HCT116 (cell line): ENCODE results near the gene ACO2. TPM values are rescaled to one million over a fixed set of nuclear protein-coding genes. Genes with fewer than 3 reads are reported as not detected.

ENCODE experiments used
- ATAC-seq: fragments of 200-7000 bp; cut with Tn5 transposase; 2 replicates; pipeline ENCODE4 v1.9.1; 2020; ENCODE audit warnings: mild to moderate bottlenecking, moderate library complexity
- BruUV-seq: library from RNA; stranded (reverse); fragments of 400-500 nt; replicated peaks from 2 replicates; lab custom pipeline; 2021; lab: Mats Ljungman, UMichigan
- CTCF ChIA-PET: fragments of 300-600 bp; sonication (Branson Sonifier 250); formaldehyde crosslinking; loops from one replicate; lab custom pipeline; 2021; ENCODE audit warnings: antibody characterized with exemption; lab: Charles Lee
- POLR2A ChIA-PET: fragments of 300-600, 350-600 bp; sonication (Branson Sonifier 250); formaldehyde crosslinking; loops from one replicate; lab custom pipeline; 2021; ENCODE audit warnings: antibody characterized with exemption; lab: Charles Lee
- RAD21 ChIA-PET, 2 experiments: fragments of 300-600 bp; sonication (Branson Sonifier 250); formaldehyde crosslinking; loops; one replicate each; lab custom pipeline; 2023; ENCODE audit warnings: low total read pairs in 2 of 2; ENCODE audit not compliant: uncharacterized antibody in 2 of 2, unreplicated experiment in 2 of 2, low non-redundant PET in 1 of 2; lab: Charles Lee
- DNase-seq: peaks from one replicate; pipeline ENCODE4 v3.0.0-alpha.2; 2010; ENCODE audit warnings: low read depth, low spot score
- H2AFZ ChIP-seq: fragments of 200-600 bp; shearing (Covaris generic), sonication (generic); 2 replicates; pipeline ENCODE4 v1.6.1; 2017; ENCODE audit warnings: low read depth, mixed run types, mixed read lengths, antibody characterized with exemption, low read length; ENCODE audit not compliant: poor library complexity, severe bottlenecking
- H3K27ac ChIP-seq: 2 replicates; pipeline ENCODE4 v1.5.1; 2012; ENCODE audit warnings: low read depth, low read length
- H3K27me3 ChIP-seq: fragments of 200-600 bp; sonication (generic); 2 replicates; pipeline ENCODE4 v1.6.1; 2016; ENCODE audit warnings: mixed run types, low read length, mixed read lengths; ENCODE audit not compliant: insufficient read depth
- H3K36me3 ChIP-seq, 2 experiments: fragments of 200-500 bp in 1 of 2; fragments of 200-600 bp in 1 of 2; sonication (Bioruptor generic) in 1 of 2; sonication (generic) in 1 of 2; 2 replicates each; pipeline versions ENCODE4 v1.5.1 to v1.6.1; 2014 to 2016; ENCODE audit warnings: low read length in 2 of 2, inconsistent platforms in 1 of 2, mixed read lengths in 1 of 2, mixed run types in 1 of 2; ENCODE audit not compliant: insufficient read depth in 2 of 2, control insufficient read depth in 1 of 2
- H3K4me1 ChIP-seq, 2 experiments: fragments of 200-600 bp in 1 of 2; sonication (generic) in 1 of 2; 2 replicates each; pipeline versions ENCODE4 v1.5.1 to v1.6.1; 2012 to 2017; ENCODE audit warnings: low read length in 2 of 2, inconsistent platforms in 1 of 2, mild to moderate bottlenecking in 1 of 2, mixed read lengths in 1 of 2, mixed run types in 1 of 2, moderate library complexity in 1 of 2; ENCODE audit not compliant: insufficient read depth in 2 of 2, control insufficient read depth in 1 of 2
- H3K4me2 ChIP-seq: fragments of 200-600 bp; sonication (generic); 2 replicates; pipeline ENCODE4 v1.6.1; 2017; ENCODE audit warnings: mixed run types, low read length, mixed read lengths
- H3K4me3 ChIP-seq, 2 experiments: fragments of 200-600 bp in 1 of 2; sonication (generic) in 1 of 2; replicated peaks in 1 of 2; 2 replicates each; pipeline ENCODE4 v1.5.1; 2011 to 2016; ENCODE audit warnings: low read length in 2 of 2, control low read depth in 1 of 2, low read depth in 1 of 2, mild to moderate bottlenecking in 1 of 2, mixed read lengths in 1 of 2, mixed run types in 1 of 2
- H3K79me2 ChIP-seq: fragments of 200-600 bp; sonication (generic); 2 replicates; pipeline ENCODE4 v1.6.1; 2017; ENCODE audit warnings: mild to moderate bottlenecking, mixed run types, low read length, moderate library complexity, mixed read lengths; ENCODE audit not compliant: insufficient read depth
- H3K9ac ChIP-seq: fragments of 200-600 bp; sonication (generic); 2 replicates; pipeline ENCODE4 v1.6.1; 2016; ENCODE audit warnings: low read length, mixed read lengths
- H3K9me2 ChIP-seq: fragments of 200-600 bp; sonication (generic), shearing (Covaris generic); 2 replicates; pipeline ENCODE4 v1.6.1; 2017; ENCODE audit warnings: mixed run types, mild to moderate bottlenecking, moderate library complexity; ENCODE audit not compliant: insufficient read depth
- H3K9me3 ChIP-seq, 2 experiments: fragments of 200-500 bp in 1 of 2; fragments of 200-600 bp in 1 of 2; sonication (Bioruptor generic) in 1 of 2; sonication (generic) in 1 of 2; 2 replicates each; pipeline ENCODE4 v1.6.1; 2014 to 2017; ENCODE audit warnings: low read length in 2 of 2, mixed read lengths in 2 of 2, inconsistent platforms in 1 of 2, low read depth in 1 of 2, mild to moderate bottlenecking in 1 of 2, mixed run types in 1 of 2, moderate library complexity in 1 of 2; ENCODE audit not compliant: control insufficient read depth in 1 of 2, insufficient read depth in 1 of 2
- H4K20me1 ChIP-seq: fragments of 200-600 bp; sonication (generic), shearing (Covaris generic); 2 replicates; pipeline ENCODE4 v1.6.1; 2017; ENCODE audit warnings: mixed run types, mild to moderate bottlenecking, moderate library complexity; ENCODE audit not compliant: insufficient read depth
- ATF3 ChIP-seq: IDR thresholded peaks from 2 replicates; pipeline ENCODE4 v1.6.1; 2012
- CBX3 ChIP-seq: IDR thresholded peaks from 2 replicates; pipeline ENCODE4 v1.6.1; 2012; ENCODE audit warnings: low read depth
- CEBPB ChIP-seq: IDR thresholded peaks from 2 replicates; pipeline ENCODE4 v1.6.1; 2012; ENCODE audit warnings: low read depth
- CTCF ChIP-seq, 3 experiments: fragments of 200-600 bp in 1 of 3; sonication (generic) in 1 of 3; IDR thresholded peaks in 2 of 3; conservative IDR thresholded peaks in 1 of 3; 2 replicates each; pipeline ENCODE4 v1.5.1; 2012 to 2017; ENCODE audit warnings: low read depth in 2 of 3, low read length in 2 of 3, antibody characterized with exemption in 1 of 3, borderline replicate concordance in 1 of 3, control low read depth in 1 of 3, mild to moderate bottlenecking in 1 of 3, mixed read lengths in 1 of 3, mixed run types in 1 of 3, moderate library complexity in 1 of 3; ENCODE audit not compliant: insufficient read depth in 1 of 3
- EGR1 ChIP-seq: IDR thresholded peaks from 2 replicates; pipeline ENCODE4 v1.6.1; 2012; ENCODE audit warnings: low read depth
- ELF1 ChIP-seq: IDR thresholded peaks from 2 replicates; pipeline ENCODE4 v1.6.1; 2012; ENCODE audit warnings: low read depth, borderline replicate concordance
- EZH2 ChIP-seq: fragments of 200-600 bp; sonication (generic); IDR thresholded peaks from 2 replicates; pipeline ENCODE4 v1.6.1; 2017; ENCODE audit warnings: antibody characterized with exemption, mixed run types
- EZH2phosphoT487 ChIP-seq: fragments of 200-600 bp; IDR thresholded peaks from 2 replicates; pipeline ENCODE4 v1.6.1; 2018; ENCODE audit warnings: antibody characterized with exemption, borderline replicate concordance
- FOSL1 ChIP-seq: IDR thresholded peaks from 2 replicates; pipeline ENCODE4 v1.6.1; 2012; ENCODE audit warnings: low read depth
- JUND ChIP-seq: IDR thresholded peaks from 2 replicates; pipeline ENCODE4 v1.6.1; 2012
- MAX ChIP-seq: IDR thresholded peaks from 2 replicates; pipeline ENCODE4 v1.6.1; 2012
- POLR2A ChIP-seq: IDR thresholded peaks from 2 replicates; pipeline ENCODE4 v1.7.0; 2011; ENCODE audit warnings: borderline replicate concordance; ENCODE audit not compliant: insufficient read depth, insufficient read length; ENCODE audit errors: extremely low read depth
- RAD21 ChIP-seq: IDR thresholded peaks from 2 replicates; pipeline ENCODE4 v1.6.1; 2012; ENCODE audit warnings: low read depth, mild to moderate bottlenecking
- SP1 ChIP-seq: IDR thresholded peaks from 2 replicates; pipeline ENCODE4 v1.6.1; 2012; ENCODE audit warnings: low read depth
- SRF ChIP-seq: IDR thresholded peaks from 2 replicates; pipeline ENCODE4 v1.6.1; 2012; ENCODE audit warnings: low read depth
- ZFX ChIP-seq: fragments of 450-650 bp; IDR thresholded peaks from 2 replicates; pipeline ENCODE4 v1.6.1; 2017
- ZNF274 ChIP-seq: fragments of 200-500 bp; sonication (Bioruptor generic); IDR thresholded peaks from 2 replicates; pipeline ENCODE4 v1.6.1; 2014; ENCODE audit warnings: mild to moderate bottlenecking, low read depth, low read length, inconsistent platforms
- intact Hi-C: fragments of 100-400 bp; cut with micrococcal nuclease; formaldehyde crosslinking; loops from 2 replicates; pipeline ENCODE4 v1.10.0; 2022
- total RNA-seq: library from RNA; stranded (reverse); gene quantifications from one replicate; pipeline ENCODE4 v1.2.1, GENCODE V29; 2021; ENCODE audit not compliant: unreplicated experiment

Gene ACO2
- total RNA-seq, 1 experiment from 2014 or later: 108 TPM

- Histone ChIP-seq H3K36me3 (no peaks in the 10 kb centered on the region), H3K79me2 (peaks cover 89% of the 10 kb centered on the region), H4K20me1 (peaks cover 8% of the 10 kb centered on the region; the same call in 1 of the 2 replicates), H3K27me3 (no peaks in the 10 kb centered on the region), H3K9me2 (no peaks in the 10 kb centered on the region), H3K4me1 (no peaks in the 10 kb centered on the region), H3K4me3 (no peak overlapping the region), H3K4me2 (no peak overlapping the region), H2AFZ (no peak overlapping the region), H3K9me3 (no peaks in the 10 kb centered on the region), H3K9ac (no peak overlapping the region), H3K27ac (no peak overlapping the region)
- DNase-seq (no peak), ATAC-seq (no peak)
- ChIA-PET RAD21 (no interaction called here), POLR2A (no interaction called here), CTCF (no interaction called here)
- intact Hi-C loops: no loop called here
- no peak for TF ChIP-seq EGR1
- TF ChIP-seq FOSL1: no peak
- no peak for TF ChIP-seq SP1
- no peak for TF ChIP-seq ZFX
- TF ChIP-seq CBX3: no peak
- TF ChIP-seq EZH2: no peak
- no peak for TF ChIP-seq MAX
- no peak for TF ChIP-seq JUND
- no peak for TF ChIP-seq POLR2A
- no peak for TF ChIP-seq EZH2phosphoT487
- TF ChIP-seq SRF: no peak
- TF ChIP-seq ATF3: no peak
- no peak for TF ChIP-seq ELF1
- TF ChIP-seq ZNF274: no peak
- TF ChIP-seq CTCF (IDR thresholded peaks at IDR 0.05 in 2 of 3, conservative IDR thresholded peaks at IDR 0.05 in 1 of 3; ENCODE audit: borderline replicate concordance in 1 of 3, insufficient read depth in 1 of 3, low read depth in 2 of 3, low read length in 2 of 3): no peak
- TF ChIP-seq CEBPB: no peak
- no peak for TF ChIP-seq RAD21
- no TSS peak for BruUV-seq
Observed at GRCh38 chr22:41488076-41488475, 19.2 kb downstream of the ACO2 start.
